ENCODE data around the gene NFKB1.

The NFKB1 gene

GRCh38 chr4:102586644-102587021 lies 85.5 kb downstream of the NFKB1 start:
- H3K27ac ChIP-seq (ENCODE audit: insufficient read depth, low read length, poor library complexity, severe bottlenecking) = peak overlapping the region; percentile 11
- H3K36me3 ChIP-seq (ENCODE audit: control insufficient read depth, insufficient read depth, low read length) = peaks cover 23% of the 10 kb centered on the region
- peaks cover 45% of the 10 kb centered on the region for H3K4me1 ChIP-seq (ENCODE audit: control insufficient read depth, insufficient read depth, low read length, poor library complexity, severe bottlenecking)
- no peaks in the 10 kb centered on the region for H3K27me3 ChIP-seq (replicated peaks; ENCODE audit: control insufficient read depth, insufficient read depth, low read length, poor library complexity, severe bottlenecking)
- no peaks in the 10 kb centered on the region for H3K9me3 ChIP-seq (ENCODE audit: control insufficient read depth, low read length)
- peak in 2 of 3 donors; percentile 14 to 23 for DNase-seq
- peak overlapping the region; percentile 8 for H3K4me3 ChIP-seq (ENCODE audit: insufficient read depth, low read depth, low read length, poor library complexity, severe bottlenecking)

GRCh38 chr4:102589743-102590142 lies 88.6 kb downstream of the NFKB1 start:
- H3K27ac ChIP-seq (ENCODE audit: insufficient read depth, low read length, poor library complexity, severe bottlenecking) = no peak overlapping the region
- DNase-seq = no peak
- H3K36me3 ChIP-seq (ENCODE audit: control insufficient read depth, insufficient read depth, low read length) = peaks cover 7% of the 10 kb centered on the region
- no peaks in the 10 kb centered on the region for H3K27me3 ChIP-seq (replicated peaks; ENCODE audit: control insufficient read depth, insufficient read depth, low read length, poor library complexity, severe bottlenecking)
- H3K4me3 ChIP-seq (ENCODE audit: insufficient read depth, low read depth, low read length, poor library complexity, severe bottlenecking) = no peak overlapping the region
- H3K4me1 ChIP-seq (ENCODE audit: control insufficient read depth, insufficient read depth, low read length, poor library complexity, severe bottlenecking) = peaks cover 62% of the 10 kb centered on the region
- no peaks in the 10 kb centered on the region for H3K9me3 ChIP-seq (ENCODE audit: control insufficient read depth, low read length)

- peaks cover 53% of the 10 kb centered on the region for H3K4me1 ChIP-seq (ENCODE audit: control insufficient read depth, insufficient read depth, low read length, poor library complexity, severe bottlenecking)
- H3K9me3 ChIP-seq (ENCODE audit: control insufficient read depth, low read length) = no peaks in the 10 kb centered on the region
- H3K36me3 ChIP-seq (ENCODE audit: control insufficient read depth, insufficient read depth, low read length) = peaks cover 26% of the 10 kb centered on the region
- no peaks in the 10 kb centered on the region for H3K27me3 ChIP-seq (replicated peaks; ENCODE audit: control insufficient read depth, insufficient read depth, low read length, poor library complexity, severe bottlenecking)
- no peak overlapping the region for H3K4me3 ChIP-seq (ENCODE audit: insufficient read depth, low read depth, low read length, poor library complexity, severe bottlenecking)
- no peak overlapping the region for H3K27ac ChIP-seq (ENCODE audit: insufficient read depth, low read length, poor library complexity, severe bottlenecking)
- no peak for DNase-seq
These were observed 91.1 kb downstream of the NFKB1 start for GRCh38 chr4:102592256-102592655.

GRCh38 chr4:102593147-102593546 lies 92.0 kb downstream of the NFKB1 start:
- Histone ChIP-seq H3K36me3 (ENCODE audit: control insufficient read depth, insufficient read depth, low read length) (peaks cover 29% of the 10 kb centered on the region), H3K27me3 (replicated peaks; ENCODE audit: control insufficient read depth, insufficient read depth, low read length, poor library complexity, severe bottlenecking) (no peaks in the 10 kb centered on the region), H3K27ac (ENCODE audit: insufficient read depth, low read length, poor library complexity, severe bottlenecking) (no peak overlapping the region), H3K4me3 (ENCODE audit: insufficient read depth, low read depth, low read length, poor library complexity, severe bottlenecking) (no peak overlapping the region), H3K9me3 (ENCODE audit: control insufficient read depth, low read length) (no peaks in the 10 kb centered on the region), H3K4me1 (ENCODE audit: control insufficient read depth, insufficient read depth, low read length, poor library complexity, severe bottlenecking) (peaks cover 53% of the 10 kb centered on the region)
- DNase-seq = no peak

GRCh38 chr4:102594000-102594399 lies 92.8 kb downstream of the NFKB1 start:
- no peak overlapping the region for H3K4me3 ChIP-seq (ENCODE audit: insufficient read depth, low read depth, low read length, poor library complexity, severe bottlenecking)
- no peaks in the 10 kb centered on the region for H3K9me3 ChIP-seq (ENCODE audit: control insufficient read depth, low read length)
- DNase-seq = no peak
- H3K27ac ChIP-seq (ENCODE audit: insufficient read depth, low read length, poor library complexity, severe bottlenecking) = no peak overlapping the region
- H3K4me1 ChIP-seq (ENCODE audit: control insufficient read depth, insufficient read depth, low read length, poor library complexity, severe bottlenecking) = peaks cover 53% of the 10 kb centered on the region
- peaks cover 29% of the 10 kb centered on the region for H3K36me3 ChIP-seq (ENCODE audit: control insufficient read depth, insufficient read depth, low read length)
- H3K27me3 ChIP-seq (replicated peaks; ENCODE audit: control insufficient read depth, insufficient read depth, low read length, poor library complexity, severe bottlenecking) = no peaks in the 10 kb centered on the region

GRCh38 chr4:102596532-102596931 lies 95.4 kb downstream of the NFKB1 start:
- no peak overlapping the region for H3K4me3 ChIP-seq (ENCODE audit: insufficient read depth, low read depth, low read length, poor library complexity, severe bottlenecking)
- no peaks in the 10 kb centered on the region for H3K9me3 ChIP-seq (ENCODE audit: control insufficient read depth, low read length)
- no peak overlapping the region for H3K27ac ChIP-seq (ENCODE audit: insufficient read depth, low read length, poor library complexity, severe bottlenecking)
- no peaks in the 10 kb centered on the region for H3K27me3 ChIP-seq (replicated peaks; ENCODE audit: control insufficient read depth, insufficient read depth, low read length, poor library complexity, severe bottlenecking)
- DNase-seq = no peak
- H3K36me3 ChIP-seq (ENCODE audit: control insufficient read depth, insufficient read depth, low read length) = peaks cover 26% of the 10 kb centered on the region
- peaks cover 55% of the 10 kb centered on the region for H3K4me1 ChIP-seq (ENCODE audit: control insufficient read depth, insufficient read depth, low read length, poor library complexity, severe bottlenecking)

- H3K4me1 ChIP-seq (ENCODE audit: control insufficient read depth, insufficient read depth, low read length, poor library complexity, severe bottlenecking) = peaks cover 46% of the 10 kb centered on the region
- no peak for DNase-seq
- H3K36me3 ChIP-seq (ENCODE audit: control insufficient read depth, insufficient read depth, low read length) = peaks cover 30% of the 10 kb centered on the region
- no peaks in the 10 kb centered on the region for H3K9me3 ChIP-seq (ENCODE audit: control insufficient read depth, low read length)
- no peak overlapping the region for H3K4me3 ChIP-seq (ENCODE audit: insufficient read depth, low read depth, low read length, poor library complexity, severe bottlenecking)
- H3K27ac ChIP-seq (ENCODE audit: insufficient read depth, low read length, poor library complexity, severe bottlenecking) = peak overlapping the region; percentile 60
- no peaks in the 10 kb centered on the region for H3K27me3 ChIP-seq (replicated peaks; ENCODE audit: control insufficient read depth, insufficient read depth, low read length, poor library complexity, severe bottlenecking)
These were observed 97.1 kb downstream of the NFKB1 start for GRCh38 chr4:102598086-102598761.

- Histone ChIP-seq H3K36me3 (ENCODE audit: control insufficient read depth, insufficient read depth, low read length) (peaks cover 37% of the 10 kb centered on the region), H3K4me3 (ENCODE audit: insufficient read depth, low read depth, low read length, poor library complexity, severe bottlenecking) (no peak overlapping the region), H3K9me3 (ENCODE audit: control insufficient read depth, low read length) (no peaks in the 10 kb centered on the region), H3K27me3 (replicated peaks; ENCODE audit: control insufficient read depth, insufficient read depth, low read length, poor library complexity, severe bottlenecking) (no peaks in the 10 kb centered on the region), H3K27ac (ENCODE audit: insufficient read depth, low read length, poor library complexity, severe bottlenecking) (peak overlapping the region; percentile 60), H3K4me1 (ENCODE audit: control insufficient read depth, insufficient read depth, low read length, poor library complexity, severe bottlenecking) (peaks cover 39% of the 10 kb centered on the region)
- DNase-seq = no peak
These were observed 97.7 kb downstream of the NFKB1 start for GRCh38 chr4:102598762-102599374.

GRCh38 chr4:102599455-102599854 lies 98.3 kb downstream of the NFKB1 start:
- DNase-seq = no peak
- Histone ChIP-seq H3K4me1 (ENCODE audit: control insufficient read depth, insufficient read depth, low read length, poor library complexity, severe bottlenecking) (peaks cover 38% of the 10 kb centered on the region), H3K4me3 (ENCODE audit: insufficient read depth, low read depth, low read length, poor library complexity, severe bottlenecking) (no peak overlapping the region), H3K9me3 (ENCODE audit: control insufficient read depth, low read length) (no peaks in the 10 kb centered on the region), H3K27me3 (replicated peaks; ENCODE audit: control insufficient read depth, insufficient read depth, low read length, poor library complexity, severe bottlenecking) (no peaks in the 10 kb centered on the region), H3K36me3 (ENCODE audit: control insufficient read depth, insufficient read depth, low read length) (peaks cover 42% of the 10 kb centered on the region), H3K27ac (ENCODE audit: insufficient read depth, low read length, poor library complexity, severe bottlenecking) (peak overlapping the region; percentile 60)

GRCh38 chr4:102599886-102600285 lies 98.7 kb downstream of the NFKB1 start:
- no peak overlapping the region for H3K27ac ChIP-seq (ENCODE audit: insufficient read depth, low read length, poor library complexity, severe bottlenecking)
- no peak overlapping the region for H3K4me3 ChIP-seq (ENCODE audit: insufficient read depth, low read depth, low read length, poor library complexity, severe bottlenecking)
- H3K9me3 ChIP-seq (ENCODE audit: control insufficient read depth, low read length) = no peaks in the 10 kb centered on the region
- no peak for DNase-seq
- peaks cover 38% of the 10 kb centered on the region for H3K4me1 ChIP-seq (ENCODE audit: control insufficient read depth, insufficient read depth, low read length, poor library complexity, severe bottlenecking)
- H3K27me3 ChIP-seq (replicated peaks; ENCODE audit: control insufficient read depth, insufficient read depth, low read length, poor library complexity, severe bottlenecking) = no peaks in the 10 kb centered on the region
- H3K36me3 ChIP-seq (ENCODE audit: control insufficient read depth, insufficient read depth, low read length) = peaks cover 45% of the 10 kb centered on the region
